Immature natural killer cell (primary cell): ENCODE results near the gene CASP7. TPM values are rescaled to one million over a fixed set of nuclear protein-coding genes. Genes with fewer than 3 reads are reported as not detected.
A peak's percentile ranks its signal among the peaks of the same experiment; 100 is the strongest.

Experiments used
- DNase-seq, 3 donors: peaks; one replicate each; pipeline ENCODE4 v3.0.0; 2022; ENCODE audit warnings: mixed read lengths in 1 of 3
- H3K27ac Mint-ChIP-seq, 6 donors: one replicate each; pipeline ENCODE4 v1.8.0; 2020; ENCODE audit warnings: mixed read lengths in 6 of 6, mild to moderate bottlenecking in 5 of 6, inconsistent platforms in 4 of 6, moderate library complexity in 3 of 6
- H3K27me3 Mint-ChIP-seq, 3 donors: one replicate each; pipeline ENCODE4 v1.8.0; 2020 to 2021; ENCODE audit warnings: low read depth in 3 of 3, mild to moderate bottlenecking in 3 of 3, mixed read lengths in 3 of 3, moderate library complexity in 3 of 3, inconsistent platforms in 1 of 3
- H3K36me3 Mint-ChIP-seq, 3 donors: one replicate each; pipeline ENCODE4 v1.8.0; 2020; ENCODE audit warnings: mixed read lengths in 3 of 3, inconsistent platforms in 2 of 3, mild to moderate bottlenecking in 2 of 3
- H3K4me1 Mint-ChIP-seq, 2 donors: one replicate each; pipeline ENCODE4 v1.8.0; 2020; ENCODE audit warnings: inconsistent platforms in 2 of 2, mild to moderate bottlenecking in 2 of 2, mixed read lengths in 2 of 2, moderate library complexity in 1 of 2
- H3K4me3 Mint-ChIP-seq, 5 donors: one replicate each; pipeline ENCODE4 v1.8.0; 2020; ENCODE audit warnings: mild to moderate bottlenecking in 5 of 5, mixed read lengths in 5 of 5, inconsistent platforms in 3 of 5, moderate library complexity in 3 of 5
- H3K9me3 Mint-ChIP-seq, 6 donors: one replicate each; pipeline ENCODE4 v1.8.0; 2020; ENCODE audit warnings: mild to moderate bottlenecking in 6 of 6, mixed read lengths in 6 of 6, inconsistent platforms in 4 of 6, moderate library complexity in 3 of 6
- polyA plus RNA-seq, 3 donors: library from polyadenylated mRNA; unstranded; fragments of 300-500 nt; fragmentation: Illumina TruSeq; gene quantifications; one replicate each; pipeline ENCODE4 v1.2.3, GENCODE V29; 2021

Gene CASP7
- 10 to 100 TPM; 14.9 to 32.4 (median 27.1) TPM for polyA plus RNA-seq

DNA sequence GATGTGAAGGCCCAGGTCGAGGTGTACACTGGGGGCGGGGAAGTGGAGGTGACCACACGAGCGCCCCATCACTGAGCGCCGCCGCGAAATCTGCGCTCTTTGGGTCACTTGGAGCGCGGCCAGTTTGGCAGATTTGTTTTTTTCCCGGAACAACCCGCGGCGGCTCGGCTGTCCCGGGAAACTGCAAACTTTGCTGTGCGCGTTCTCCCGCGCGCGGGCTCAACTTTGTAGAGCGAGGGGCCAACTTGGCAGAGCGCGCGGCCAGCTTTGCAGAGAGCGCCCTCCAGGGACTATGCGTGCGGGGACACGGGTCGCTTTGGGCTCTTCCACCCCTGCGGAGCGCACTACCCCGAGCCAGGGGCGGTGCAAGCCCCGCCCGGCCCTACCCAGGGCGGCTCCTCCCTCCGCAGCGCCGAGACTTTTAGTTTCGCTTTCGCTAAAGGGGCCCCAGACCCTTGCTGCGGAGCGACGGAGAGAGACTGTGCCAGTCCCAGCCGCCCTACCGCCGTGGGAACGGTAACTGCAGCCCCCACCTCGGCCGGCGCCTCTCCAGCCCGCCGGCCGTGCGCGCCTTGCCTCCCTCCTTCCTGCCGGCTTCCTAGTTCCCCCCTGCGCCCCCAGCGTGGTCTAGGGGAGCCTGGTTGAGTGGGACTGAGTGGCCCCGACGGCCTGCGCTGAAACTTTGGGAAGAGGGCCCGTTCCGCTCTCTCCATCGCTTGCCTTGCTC, at the start of gene CASP7:
Gene CASP7, plus strand, starts transcription at position 450 of the 727 bp plus-strand sequence. CDS start 17,582 bp downstream, outside the sequence.
- no peaks in the 10 kb centered on the region for H3K9me3 Mint-ChIP-seq
- H3K4me3 Mint-ChIP-seq, result peak within 1 kb of the TSS; percentile 94 to 98 (median 96)
- H3K4me1 Mint-ChIP-seq, result peaks cover 38 to 53% of the 10 kb centered on the region in 2 donors
- H3K27me3 Mint-ChIP-seq, result peaks cover 0 to 9% (median 7%) of the 10 kb centered on the region in 3 donors
- peaks cover 0 to 5% (median 5%) of the 10 kb centered on the region in 3 donors for H3K36me3 Mint-ChIP-seq
- peak; percentile 77 to 79 (median 78) for DNase-seq
- peak within 1 kb of the TSS; percentile 86 to 94 (median 90) for H3K27ac Mint-ChIP-seq

DNA sequence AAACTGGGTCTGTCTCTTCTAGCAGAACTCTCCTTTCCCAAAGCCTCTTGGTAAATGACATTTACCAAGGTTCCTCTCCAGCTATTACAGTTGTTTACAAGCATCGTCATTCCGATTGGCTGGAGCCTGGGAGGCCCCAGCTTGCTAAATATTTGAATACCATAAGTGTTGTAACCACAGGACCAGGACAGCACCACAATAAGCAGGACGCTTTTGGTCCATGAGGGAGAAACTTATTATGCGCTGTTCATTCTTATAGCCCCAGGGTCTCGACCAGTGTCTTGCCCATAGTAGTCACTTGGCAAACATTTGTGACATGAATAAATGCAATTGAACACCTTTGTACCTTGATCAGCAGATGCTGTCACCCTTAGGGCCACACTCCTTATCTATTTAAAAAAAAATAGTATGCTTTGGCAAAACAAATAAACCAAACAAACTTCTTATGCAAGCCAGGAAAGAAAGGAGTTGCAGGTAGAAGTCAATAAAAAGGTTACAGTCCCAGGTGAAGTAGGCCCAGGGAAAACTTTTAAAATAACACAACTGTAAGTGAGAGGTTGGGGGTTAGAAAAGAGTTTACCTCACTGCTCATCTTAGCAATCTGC, 48.7 kb upstream of the CASP7 start:
- no peak for DNase-seq
- Mint-ChIP-seq H3K36me3 (no peaks in the 10 kb centered on the region), H3K4me1 (no peaks in the 10 kb centered on the region), H3K27me3 (peaks cover 1 to 9% (median 2%) of the 10 kb centered on the region in 3 donors), H3K9me3 (peaks cover 0 to 1% (median 0%) of the 10 kb centered on the region in 6 donors), H3K4me3 (no peak overlapping the region), H3K27ac (no peak overlapping the region)

DNA sequence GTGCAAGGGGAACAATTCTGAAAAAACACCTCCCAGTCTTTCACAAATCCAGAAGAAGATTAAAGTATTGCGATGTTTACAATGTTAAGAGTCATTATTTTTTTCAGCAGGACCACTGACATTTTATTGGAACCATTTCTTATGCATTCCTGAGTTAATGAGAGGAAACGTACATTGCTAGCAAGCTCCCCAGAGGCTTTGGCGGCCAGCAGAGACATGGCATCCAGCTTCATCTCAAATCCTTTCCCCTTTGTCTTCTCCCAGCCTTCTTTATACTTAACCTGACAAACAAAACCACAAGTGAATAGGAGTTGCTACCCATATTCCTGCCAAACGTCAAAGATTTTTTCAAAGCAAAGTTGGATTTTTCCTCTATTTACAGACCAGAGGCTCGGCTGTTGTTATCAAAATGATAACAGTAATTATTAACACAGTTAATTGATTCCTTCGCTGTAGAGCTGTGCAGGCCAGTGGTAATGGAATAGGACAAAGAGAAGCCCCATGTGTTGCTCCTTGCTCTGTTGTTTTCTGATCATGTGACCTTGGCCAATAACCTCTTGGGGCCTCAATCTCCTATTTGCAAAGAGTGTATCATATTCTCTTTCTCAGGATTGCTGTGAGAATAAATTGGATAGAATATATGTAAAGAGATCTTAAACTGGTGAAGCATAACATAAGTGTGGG, 47.9 kb upstream of the CASP7 start:
- Mint-ChIP-seq H3K36me3 (no peaks in the 10 kb centered on the region), H3K4me3 (no peak overlapping the region), H3K9me3 (peaks cover 0 to 1% (median 0%) of the 10 kb centered on the region in 6 donors), H3K27ac (no peak overlapping the region), H3K4me1 (no peaks in the 10 kb centered on the region), H3K27me3 (peaks cover 1 to 10% (median 2%) of the 10 kb centered on the region in 3 donors)
- DNase-seq, result no peak

DNA sequence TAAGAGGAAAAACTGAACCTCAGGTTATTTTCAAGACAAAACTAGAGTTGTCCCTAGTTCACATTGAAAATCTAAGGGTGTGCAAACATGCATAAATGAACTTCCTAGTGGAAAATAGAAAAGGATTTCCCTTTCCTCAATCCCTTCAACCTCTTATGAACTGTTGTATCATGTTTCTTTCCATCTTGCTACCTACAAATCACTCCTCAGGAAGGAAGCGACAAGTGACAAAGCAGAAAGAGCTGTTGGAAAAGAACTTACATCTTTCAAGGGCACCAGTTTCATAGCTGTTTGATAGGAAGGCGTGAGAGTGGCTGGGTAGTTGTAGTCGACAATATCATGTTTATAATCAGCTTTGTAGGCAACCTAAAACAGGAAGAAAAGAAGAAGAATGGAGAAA, 39.7 kb upstream of the CASP7 start:
- Mint-ChIP-seq H3K9me3 (peaks cover 0 to under 1% (median 0%) of the 10 kb centered on the region in 6 donors), H3K27ac (no peak overlapping the region), H3K27me3 (peaks cover 0 to 20% (median 2%) of the 10 kb centered on the region in 3 donors), H3K4me3 (no peak overlapping the region), H3K36me3 (no peaks in the 10 kb centered on the region), H3K4me1 (no peaks in the 10 kb centered on the region)
- DNase-seq, result no peak

DNA sequence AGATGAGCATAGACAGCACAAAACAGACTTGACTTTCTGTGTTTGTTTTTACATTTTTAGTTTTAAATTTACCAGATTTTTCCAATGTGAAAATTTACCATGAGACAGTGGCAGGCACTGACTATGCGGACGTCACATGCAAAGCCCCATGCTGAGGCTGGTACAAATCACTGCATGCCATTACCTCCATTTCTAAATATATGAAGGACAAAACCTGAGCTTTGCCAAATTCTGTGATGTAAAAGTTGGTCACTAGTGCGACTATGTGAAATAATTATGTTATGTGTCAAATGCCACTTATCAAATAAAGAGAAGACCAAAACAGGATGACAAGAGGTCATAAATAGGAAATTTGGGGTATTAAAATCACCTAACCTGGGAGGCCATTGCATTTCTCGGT, 38.0 kb upstream of the CASP7 start:
- Mint-ChIP-seq H3K4me1 (no peaks in the 10 kb centered on the region), H3K9me3 (no peaks in the 10 kb centered on the region), H3K36me3 (no peaks in the 10 kb centered on the region), H3K4me3 (no peak overlapping the region), H3K27ac (no peak overlapping the region), H3K27me3 (peaks cover 0 to 23% (median 2%) of the 10 kb centered on the region in 3 donors)
- DNase-seq, result no peak

DNA sequence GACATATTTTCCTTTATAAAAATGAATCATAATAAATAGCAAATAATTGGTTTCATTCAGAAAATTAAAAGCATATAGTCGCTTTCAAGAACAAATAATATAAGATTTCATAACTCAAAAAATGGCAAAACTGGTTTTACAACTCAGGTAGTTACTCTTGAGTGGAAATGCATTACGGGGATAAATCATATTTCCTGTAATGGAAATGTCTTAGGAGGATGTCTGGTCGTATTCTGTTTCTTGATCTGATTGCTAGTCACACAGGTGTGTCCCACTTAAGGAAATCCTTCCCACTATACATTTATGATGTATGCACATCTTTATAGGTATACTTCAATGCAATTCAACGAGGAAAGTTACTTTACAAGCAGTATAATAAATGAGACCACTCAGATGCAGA, 36.5 kb upstream of the CASP7 start:
- peaks cover 0 to 17% (median 0%) of the 10 kb centered on the region in 3 donors for H3K27me3 Mint-ChIP-seq

DNA sequence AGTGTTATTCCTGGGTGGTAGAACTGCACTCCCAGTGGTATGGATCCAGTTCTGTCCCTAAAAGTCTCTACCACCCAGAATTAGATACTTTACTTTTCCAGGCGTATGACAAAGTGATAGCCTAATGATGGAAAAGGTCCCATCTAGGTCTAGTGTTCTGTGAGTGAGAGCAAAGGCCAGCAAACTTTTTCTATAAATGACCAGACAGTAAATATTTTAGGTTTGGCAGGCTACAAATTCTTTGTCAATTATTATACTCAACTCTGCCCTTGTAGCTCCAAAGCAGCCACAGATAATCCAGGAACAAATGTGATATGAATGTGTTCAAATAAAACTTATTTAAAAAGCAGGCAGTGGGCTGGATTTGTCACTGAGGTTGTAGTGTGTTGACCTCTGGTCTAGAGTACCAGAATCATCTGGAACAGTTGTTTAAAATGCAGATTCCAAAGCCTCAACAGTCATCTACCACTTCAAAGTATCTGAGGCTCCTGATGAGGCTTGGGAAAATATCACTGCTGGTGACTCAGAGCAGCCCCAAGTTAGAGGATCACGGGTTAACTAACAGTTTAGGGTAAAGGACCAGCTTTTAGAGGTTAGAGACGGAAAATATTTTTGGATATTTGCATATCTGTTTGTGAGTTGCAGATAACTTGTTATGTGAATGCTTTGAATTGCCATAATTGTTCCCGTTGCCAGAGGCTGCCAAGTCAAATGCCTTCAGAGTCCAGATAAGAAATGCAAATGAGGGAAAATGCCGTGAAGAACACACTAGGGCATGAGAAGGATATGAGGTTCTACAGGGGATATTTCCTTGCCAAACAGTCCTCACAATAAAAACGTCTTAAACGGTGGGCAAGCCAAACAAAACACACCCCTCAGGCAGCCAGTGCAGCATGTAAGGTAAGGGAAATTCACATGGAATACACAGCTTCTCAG, 35.3 kb upstream of the CASP7 start:
- no peaks in the 10 kb centered on the region for H3K9me3 Mint-ChIP-seq
- H3K27ac Mint-ChIP-seq, result no peak overlapping the region
- H3K4me1 Mint-ChIP-seq, result no peaks in the 10 kb centered on the region
- no peaks in the 10 kb centered on the region for H3K36me3 Mint-ChIP-seq
- H3K27me3 Mint-ChIP-seq, result peaks cover 0 to 19% (median 0%) of the 10 kb centered on the region in 3 donors
- H3K4me3 Mint-ChIP-seq, result no peak overlapping the region
- DNase-seq, result no peak

More for the DNA sequence above, 36.5 kb upstream of the CASP7 start:
- H3K36me3 Mint-ChIP-seq, result no peaks in the 10 kb centered on the region
- no peaks in the 10 kb centered on the region for H3K4me1 Mint-ChIP-seq
- H3K4me3 Mint-ChIP-seq, result no peak overlapping the region
- H3K27ac Mint-ChIP-seq, result no peak overlapping the region
- no peak for DNase-seq
- no peaks in the 10 kb centered on the region for H3K9me3 Mint-ChIP-seq

DNA sequence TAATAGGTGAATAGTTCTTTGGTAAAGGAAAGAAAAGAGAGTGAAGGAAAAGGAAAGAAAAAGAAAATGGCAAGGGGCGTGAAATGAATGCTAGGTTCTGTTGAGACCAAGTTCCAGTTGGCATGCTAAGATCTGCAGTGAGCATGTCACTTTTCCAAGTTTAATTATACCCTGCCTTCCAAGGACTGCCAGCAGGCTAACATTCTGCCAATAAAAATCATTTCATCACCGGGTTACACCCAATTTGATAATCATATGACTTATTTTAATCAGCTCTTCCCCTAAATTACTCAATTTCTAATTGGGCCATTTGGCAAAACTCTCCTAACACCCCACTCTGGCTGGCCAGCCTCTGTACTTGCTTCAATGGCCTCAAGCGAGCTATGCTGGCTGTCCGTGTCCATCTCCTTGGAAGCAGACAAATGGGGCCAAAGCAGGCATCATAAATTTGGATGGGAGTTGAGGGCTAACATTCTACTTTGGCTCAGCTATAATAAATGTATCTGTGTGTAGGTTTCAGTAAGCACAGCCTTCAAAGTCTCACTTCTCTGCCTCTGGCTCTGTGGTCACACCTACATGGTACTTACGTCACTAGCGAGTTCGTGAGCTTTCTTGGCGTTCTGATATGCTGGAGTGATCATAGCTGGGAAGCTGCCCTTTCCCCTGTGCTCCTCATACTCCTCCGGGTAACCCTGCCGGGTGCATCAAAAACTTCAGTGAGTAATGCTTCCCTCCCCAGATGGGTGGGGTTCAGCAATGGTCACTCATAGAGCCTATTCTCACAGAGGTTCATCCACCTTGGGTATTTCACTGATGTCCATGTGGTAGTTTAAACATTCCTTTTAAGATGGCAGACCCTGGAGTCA, 33.1 kb upstream of the CASP7 start:
- Mint-ChIP-seq H3K27me3 (peaks cover 0 to 12% (median 0%) of the 10 kb centered on the region in 3 donors), H3K9me3 (no peaks in the 10 kb centered on the region), H3K4me3 (no peak overlapping the region), H3K36me3 (no peaks in the 10 kb centered on the region), H3K4me1 (no peaks in the 10 kb centered on the region), H3K27ac (no peak overlapping the region)
- no peak for DNase-seq

DNA sequence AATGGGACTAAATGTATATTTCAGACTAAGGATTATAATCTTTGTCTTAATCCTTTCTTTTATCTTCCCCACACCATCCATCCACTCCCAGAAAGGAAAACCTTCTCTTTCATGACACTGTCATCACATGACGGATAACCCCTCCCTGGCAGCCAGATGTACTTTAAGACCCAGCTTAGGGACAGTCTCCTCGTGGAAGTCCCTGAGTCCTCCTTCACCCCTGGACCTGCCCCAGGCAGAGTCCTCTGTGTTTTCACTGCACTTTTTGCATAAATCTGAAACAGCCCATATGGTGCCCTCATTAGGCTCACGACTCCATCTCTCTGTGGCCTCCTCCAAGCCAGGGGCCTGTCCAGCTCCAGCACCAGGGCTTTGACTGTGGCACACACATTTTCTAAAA, 31.9 kb upstream of the CASP7 start:
- Mint-ChIP-seq H3K36me3 (no peaks in the 10 kb centered on the region), H3K4me1 (no peaks in the 10 kb centered on the region), H3K9me3 (no peaks in the 10 kb centered on the region), H3K27ac (no peak overlapping the region), H3K27me3 (peaks cover 0 to 11% (median 0%) of the 10 kb centered on the region in 3 donors), H3K4me3 (no peak overlapping the region)
- no peak for DNase-seq

DNA sequence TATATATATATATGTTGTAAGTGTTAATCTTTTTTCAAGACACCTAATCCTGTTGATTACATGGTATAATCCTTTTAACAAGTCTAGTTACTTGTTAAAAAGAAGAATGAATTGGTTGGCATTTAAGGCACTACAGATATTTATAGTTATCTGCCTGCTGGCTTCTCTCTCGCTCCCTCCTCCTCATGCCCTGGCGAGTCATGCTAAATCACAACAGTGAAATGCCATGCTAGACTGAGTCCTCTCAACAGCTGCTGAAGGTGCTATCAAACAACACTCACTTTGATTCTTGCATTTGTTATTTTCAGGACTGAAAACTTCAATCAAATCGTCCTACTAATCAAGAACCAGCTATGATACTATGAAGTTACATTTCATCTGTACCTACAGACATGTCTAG, 31.2 kb upstream of the CASP7 start:
- Mint-ChIP-seq H3K4me1 (no peaks in the 10 kb centered on the region), H3K27ac (no peak overlapping the region), H3K27me3 (peaks cover 0 to 10% (median 0%) of the 10 kb centered on the region in 3 donors), H3K9me3 (no peaks in the 10 kb centered on the region), H3K4me3 (no peak overlapping the region), H3K36me3 (no peaks in the 10 kb centered on the region)
- DNase-seq, result no peak

DNA sequence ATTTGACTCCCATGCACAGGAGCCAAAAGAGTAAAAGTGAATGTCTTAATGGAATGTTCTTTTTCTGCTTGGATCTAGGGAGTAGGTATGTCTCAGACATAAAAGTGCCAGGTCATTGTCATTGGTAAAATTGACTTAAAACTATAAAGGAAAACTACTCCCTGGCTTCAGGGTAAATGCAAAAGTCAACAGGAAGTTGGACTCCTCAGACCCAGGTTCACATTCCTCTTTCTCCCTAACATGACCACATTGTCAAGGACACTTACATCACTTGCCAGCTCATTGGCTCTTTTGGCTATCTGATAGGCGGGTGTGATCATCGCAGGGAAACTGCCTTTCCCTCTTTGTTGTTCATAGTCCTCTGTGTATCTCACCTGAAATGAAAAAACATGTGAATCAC, 29.5 kb upstream of the CASP7 start:
- H3K27ac Mint-ChIP-seq, result no peak overlapping the region
- no peaks in the 10 kb centered on the region for H3K9me3 Mint-ChIP-seq
- H3K27me3 Mint-ChIP-seq, result peaks cover 0 to 10% (median 2%) of the 10 kb centered on the region in 3 donors
- H3K4me3 Mint-ChIP-seq, result no peak overlapping the region
- H3K36me3 Mint-ChIP-seq, result no peaks in the 10 kb centered on the region
- H3K4me1 Mint-ChIP-seq, result no peaks in the 10 kb centered on the region
- DNase-seq, result no peak

DNA sequence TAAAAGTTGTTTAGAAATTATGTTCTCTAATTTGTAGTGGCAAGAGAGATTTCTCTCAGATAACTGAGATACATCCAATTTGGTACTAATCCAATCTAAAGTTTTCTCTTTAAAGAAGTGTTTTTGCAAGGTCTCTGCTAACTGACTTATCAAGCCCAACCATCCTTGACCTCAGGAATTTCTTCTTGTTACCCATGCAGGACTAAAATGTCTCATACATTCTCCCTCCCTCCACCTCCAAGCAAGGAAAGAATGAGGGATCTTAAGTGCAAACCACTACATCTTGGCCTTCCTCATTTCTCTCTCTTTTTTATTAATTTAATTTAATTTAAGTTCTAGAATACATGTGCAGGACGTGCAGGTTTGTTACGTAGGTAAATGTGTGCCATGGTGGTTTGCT, 28.7 kb upstream of the CASP7 start:
- H3K27me3 Mint-ChIP-seq, result peaks cover 0 to 5% (median 2%) of the 10 kb centered on the region in 3 donors

More for the DNA sequence above, 28.7 kb upstream of the CASP7 start:
- Mint-ChIP-seq H3K4me3 (no peak overlapping the region), H3K27ac (no peak overlapping the region), H3K36me3 (no peaks in the 10 kb centered on the region), H3K4me1 (no peaks in the 10 kb centered on the region), H3K9me3 (no peaks in the 10 kb centered on the region)
- DNase-seq, result no peak
